ENCODE data around the gene SF3B3.
A peak's percentile ranks its signal among the peaks of the same experiment; 100 is the strongest.
"Not testable (repeated sequence)": the region's sequence is repeated elsewhere in the genome, so short reads cannot be mapped to it uniquely, and the experiment has no call there.

Gene SF3B3

GRCh38 chr16:70512456-70512855, 11.2 kb upstream of the SF3B3 start:
- DNase-seq (ENCODE audit: low spot score): no peak

- DNase-seq (ENCODE audit: low spot score): peak; percentile 33
These were observed 2.9 kb upstream of the SF3B3 start for GRCh38 chr16:70520612-70521297.

- no peak for DNase-seq (ENCODE audit: low spot score)
These were observed 1.2 kb upstream of the SF3B3 start for GRCh38 chr16:70522216-70523075.

- DNase-seq (ENCODE audit: low spot score): peak; percentile 90
These were observed 407 bp upstream of the SF3B3 start, which contains the start of gene COG4 for GRCh38 chr16:70523076-70523742. Gene COG4, minus strand, starts transcription at chr16:70523554. Its CDS starts 11 bp downstream, at chr16:70523543.

- not testable (repeated sequence) for DNase-seq (ENCODE audit: low spot score)
These were observed 796 bp downstream of the SF3B3 start for GRCh38 chr16:70524399-70524825.

- no peak for DNase-seq (ENCODE audit: low spot score)
These were observed 2.8 kb downstream of the SF3B3 start for GRCh38 chr16:70526403-70526802.

GRCh38 chr16:70527315-70527996, 3.8 kb downstream of the SF3B3 start:
- no peak for DNase-seq (ENCODE audit: low spot score)

- DNase-seq (ENCODE audit: low spot score): peak; percentile 17
These were observed 5.6 kb downstream of the SF3B3 start for GRCh38 chr16:70529051-70529777.

GRCh38 chr16:70529954-70530353, 6.3 kb downstream of the SF3B3 start:
- DNase-seq (ENCODE audit: low spot score): not testable (repeated sequence)

GRCh38 chr16:70534971-70535370, 11.4 kb downstream of the SF3B3 start:
- no peak for DNase-seq (ENCODE audit: low spot score)

- DNase-seq (ENCODE audit: low spot score): no peak
These were observed 17.4 kb downstream of the SF3B3 start for GRCh38 chr16:70540994-70541393.

- no peak for DNase-seq (ENCODE audit: low spot score)
These were observed 20.9 kb downstream of the SF3B3 start for GRCh38 chr16:70544548-70544947.

- DNase-seq (ENCODE audit: low spot score): no peak
These were observed 25.3 kb downstream of the SF3B3 start for GRCh38 chr16:70548936-70549335.

GRCh38 chr16:70550082-70550481, 26.5 kb downstream of the SF3B3 start:
- no peak for DNase-seq (ENCODE audit: low spot score)

GRCh38 chr16:70551788-70552187, 28.2 kb downstream of the SF3B3 start:
- no peak for DNase-seq (ENCODE audit: low spot score)

GRCh38 chr16:70552675-70553074, 29.1 kb downstream of the SF3B3 start:
- no peak for DNase-seq (ENCODE audit: low spot score)

GRCh38 chr16:70553645-70554044, 30.0 kb downstream of the SF3B3 start:
- DNase-seq (ENCODE audit: low spot score): no peak

GRCh38 chr16:70556063-70556462, 32.4 kb downstream of the SF3B3 start:
- DNase-seq (ENCODE audit: low spot score): no peak

- DNase-seq (ENCODE audit: low spot score): no peak
These were observed 38.0 kb downstream of the SF3B3 start for GRCh38 chr16:70561623-70562022.

- no peak for DNase-seq (ENCODE audit: low spot score)
These were observed 40.0 kb downstream of the SF3B3 start for GRCh38 chr16:70563636-70564035.

- DNase-seq (ENCODE audit: low spot score): no peak
These were observed 41.4 kb downstream of the SF3B3 start for GRCh38 chr16:70565053-70565452.

All from CD4-positive, alpha-beta T cell treated with Interleukin-6 at 100 ng/mL for 8 hours (primary cell).